ENCODE measurements around the gene TJP1. TPM values are rescaled to one million over a fixed set of nuclear protein-coding genes. Genes with fewer than 3 reads are reported as not detected.

The TJP1 gene
- total and polyA plus RNA-seq, 4 donors: 17.4 to 141 (median 71.5) TPM

DNA sequence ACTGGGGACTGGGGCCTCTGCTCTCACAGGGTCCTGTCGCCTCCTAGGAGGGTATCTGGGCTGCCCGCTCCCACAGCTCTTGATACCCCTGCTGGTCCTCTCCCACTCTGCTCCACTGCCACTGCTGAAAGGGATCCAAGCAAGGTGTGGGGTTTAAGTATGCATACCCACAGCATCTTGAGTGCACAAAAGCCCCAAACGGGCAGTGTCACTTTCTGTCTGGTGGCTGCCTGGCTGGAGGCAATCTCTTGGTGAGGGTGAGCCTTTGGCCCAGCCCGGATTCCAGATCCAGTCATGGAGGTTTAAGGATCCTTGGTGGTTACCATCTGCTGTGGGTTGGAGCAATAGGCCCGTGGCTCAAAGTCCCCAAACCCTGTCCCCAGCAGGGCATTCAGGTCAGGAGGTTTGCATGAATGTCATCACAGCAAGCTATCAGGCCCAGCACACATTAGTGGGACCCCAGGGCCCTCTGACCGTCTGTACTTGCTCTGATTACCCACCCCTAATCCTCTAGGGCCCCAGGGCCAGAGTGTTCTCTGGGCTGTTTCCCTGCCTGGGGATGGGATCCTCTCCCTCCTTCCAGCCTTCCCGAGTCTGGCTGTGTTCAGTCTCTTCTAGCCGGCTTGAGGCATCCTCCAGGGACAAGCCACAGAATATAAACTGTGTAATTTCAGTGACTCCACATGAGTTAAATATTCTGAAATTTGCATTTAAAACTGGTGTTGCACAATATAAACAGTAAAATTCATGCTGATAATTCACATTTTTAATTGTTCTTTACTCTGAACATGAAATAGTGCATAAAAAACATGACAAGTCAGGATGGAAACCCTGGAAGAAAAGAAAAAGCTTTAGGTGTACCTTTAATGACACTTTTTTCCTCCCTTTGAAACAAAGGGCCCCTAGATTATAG lies 4.9 kb upstream of the TJP1 start:
- ATAC-seq (ENCODE audit: low FRiP score): no peak

GRCh38 chr15:29825227-29825626 lies 3.0 kb upstream of the TJP1 start:
- DNase-seq (no peak), ATAC-seq (ENCODE audit: low FRiP score) (no peak)
- intact Hi-C loops (cut with DNase I): no loop called here
- Histone ChIP-seq H3K4me1 (ENCODE audit: control insufficient read depth in 1 of 2, insufficient read depth in 2 of 2, low read length in 2 of 2) (no peaks in the 10 kb centered on the region), H3K9me3 (ENCODE audit: control insufficient read depth, low read length) (no peaks in the 10 kb centered on the region), H3K27me3 (ENCODE audit: control insufficient read depth in 1 of 2, insufficient read depth in 2 of 2, low read length in 1 of 2) (no peaks in the 10 kb centered on the region), H3K36me3 (ENCODE audit: control insufficient read depth in 1 of 2, insufficient read depth in 2 of 2, low read length in 1 of 2) (no peaks in the 10 kb centered on the region), H3K27ac (ENCODE audit: low read depth in 1 of 2, low read length in 2 of 2) (no peak overlapping the region), H3K4me3 (ENCODE audit: low read length in 2 of 2) (no peak overlapping the region)
- 76 to 80% methylated on average over 3 of the region's 3 CpGs for WGBS, 2 donors

More for the DNA sequence above, 4.9 kb upstream of the TJP1 start:
- Histone ChIP-seq H3K4me1 (ENCODE audit: control insufficient read depth in 1 of 2, insufficient read depth in 2 of 2, low read length in 2 of 2) (no peaks in the 10 kb centered on the region), H3K4me3 (ENCODE audit: low read length in 2 of 2) (no peak overlapping the region), H3K9me3 (ENCODE audit: control insufficient read depth, low read length) (no peaks in the 10 kb centered on the region), H3K27ac (ENCODE audit: low read depth in 1 of 2, low read length in 2 of 2) (no peak overlapping the region), H3K36me3 (ENCODE audit: control insufficient read depth in 1 of 2, insufficient read depth in 2 of 2, low read length in 1 of 2) (no peaks in the 10 kb centered on the region), H3K27me3 (ENCODE audit: control insufficient read depth in 1 of 2, insufficient read depth in 2 of 2, low read length in 1 of 2) (no peaks in the 10 kb centered on the region)
- intact Hi-C loops (cut with DNase I): no loop called here
- WGBS, 2 donors: 83 to 85% methylated on average over 8 of the region's 8 CpGs
- no peak for DNase-seq

DNA sequence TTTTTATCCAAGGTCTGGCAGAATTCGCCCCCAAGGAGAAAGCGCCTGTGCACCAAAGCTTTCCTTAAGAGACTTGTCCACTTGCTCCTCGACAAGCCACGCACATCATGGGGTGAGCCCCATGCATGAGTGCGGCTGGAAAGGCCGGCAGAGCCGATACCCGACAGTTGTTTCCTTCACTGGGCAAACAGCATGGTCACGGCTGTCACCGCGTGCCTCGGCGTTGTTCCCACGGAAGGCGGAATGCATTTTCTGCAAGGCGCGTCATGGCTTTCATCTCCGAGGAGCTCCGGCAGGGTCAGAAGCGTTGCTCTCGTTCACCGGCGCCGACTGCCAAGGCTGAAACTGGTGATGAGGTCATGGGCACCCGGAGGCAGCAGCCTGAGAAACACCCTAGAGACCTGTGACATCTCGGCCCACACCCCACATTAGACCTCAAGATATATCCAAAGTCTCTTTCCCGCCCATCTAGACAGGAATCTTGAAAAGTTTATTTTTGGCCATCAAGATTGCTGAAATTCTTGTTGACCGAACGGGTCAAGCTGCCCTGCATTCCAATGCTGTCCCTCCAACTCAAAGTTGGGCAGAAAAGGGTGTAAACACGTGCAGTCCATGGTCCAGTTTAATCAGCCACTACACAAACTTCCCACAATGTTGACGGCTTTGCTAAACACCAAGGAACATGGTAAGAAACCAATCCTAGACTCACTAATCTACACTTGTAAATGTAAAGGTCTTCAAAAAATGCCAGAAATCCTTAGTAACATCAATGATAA lies 604 bp upstream of the TJP1 start:
- no peaks in the 10 kb centered on the region for H3K4me1 ChIP-seq (ENCODE audit: control insufficient read depth in 1 of 2, insufficient read depth in 2 of 2, low read length in 2 of 2)
- WGBS, 2 donors: 3% methylated on average over 30 to 31 of the region's 31 CpGs
- DNase-seq (peak; percentile 82 to 92), ATAC-seq (ENCODE audit: low FRiP score) (peak; percentile 84)
- peak overlapping the region; percentile 61 to 90 for H3K27ac ChIP-seq (ENCODE audit: low read depth in 1 of 2, low read length in 2 of 2)
- H3K36me3 ChIP-seq (ENCODE audit: control insufficient read depth in 1 of 2, insufficient read depth in 2 of 2, low read length in 1 of 2): no peaks in the 10 kb centered on the region
- no peaks in the 10 kb centered on the region for H3K27me3 ChIP-seq (ENCODE audit: control insufficient read depth in 1 of 2, insufficient read depth in 2 of 2, low read length in 1 of 2)
- intact Hi-C loops (cut with DNase I): loop anchor here (2.0 to 5.0 kb wide), 3 partner anchors 49 to 151 kb away; no protein-coding TSS in a partner anchor
- peak overlapping the region; percentile 91 to 93 for H3K4me3 ChIP-seq (ENCODE audit: low read length in 2 of 2)
- no peaks in the 10 kb centered on the region for H3K9me3 ChIP-seq (ENCODE audit: control insufficient read depth, low read length)

GRCh38 chr15:29821416-29822099 lies 710 bp downstream of the TJP1 start:
- no peaks in the 10 kb centered on the region for H3K36me3 ChIP-seq (ENCODE audit: control insufficient read depth in 1 of 2, insufficient read depth in 2 of 2, low read length in 1 of 2)
- no peaks in the 10 kb centered on the region for H3K9me3 ChIP-seq (ENCODE audit: control insufficient read depth, low read length)
- WGBS, 2 donors: 0 to 1% methylated on average over 35 to 79 of the region's 79 CpGs
- H3K27me3 ChIP-seq (ENCODE audit: control insufficient read depth in 1 of 2, insufficient read depth in 2 of 2, low read length in 1 of 2): no peaks in the 10 kb centered on the region
- ATAC-seq (ENCODE audit: low FRiP score) (peak; percentile 65), DNase-seq (peak; percentile 77 to 90)
- H3K4me3 ChIP-seq (ENCODE audit: low read length in 2 of 2): peak overlapping the region; percentile 91 to 93
- no peaks in the 10 kb centered on the region for H3K4me1 ChIP-seq (ENCODE audit: control insufficient read depth in 1 of 2, insufficient read depth in 2 of 2, low read length in 2 of 2)
- intact Hi-C loops (cut with DNase I): loop anchor here (2.0 to 5.0 kb wide), 3 partner anchors 51 to 149 kb away; no protein-coding TSS in a partner anchor
- H3K27ac ChIP-seq (ENCODE audit: low read depth in 1 of 2, low read length in 2 of 2): peak overlapping the region; percentile 62 to 90

GRCh38 chr15:29820394-29821154 lies 1.7 kb downstream of the TJP1 start:
- H3K27me3 ChIP-seq (ENCODE audit: control insufficient read depth in 1 of 2, insufficient read depth in 2 of 2, low read length in 1 of 2): no peaks in the 10 kb centered on the region
- peak overlapping the region; percentile 91 to 93 for H3K4me3 ChIP-seq (ENCODE audit: low read length in 2 of 2)
- H3K9me3 ChIP-seq (ENCODE audit: control insufficient read depth, low read length): no peaks in the 10 kb centered on the region
- ATAC-seq (ENCODE audit: low FRiP score) (no peak), DNase-seq (no peak)
- no peaks in the 10 kb centered on the region for H3K36me3 ChIP-seq (ENCODE audit: control insufficient read depth in 1 of 2, insufficient read depth in 2 of 2, low read length in 1 of 2)
- H3K4me1 ChIP-seq (ENCODE audit: control insufficient read depth in 1 of 2, insufficient read depth in 2 of 2, low read length in 2 of 2): peaks cover 0 to 4% of the 10 kb centered on the region in 2 donors
- intact Hi-C loops (cut with DNase I): loop anchor here (5.0 kb wide), 2 partner anchors 52 to 148 kb away; no protein-coding TSS in a partner anchor
- H3K27ac ChIP-seq (ENCODE audit: low read depth in 1 of 2, low read length in 2 of 2): no peak overlapping the region
- WGBS, 2 donors: 12 to 14% methylated on average over 9 of the region's 9 CpGs

DNA sequence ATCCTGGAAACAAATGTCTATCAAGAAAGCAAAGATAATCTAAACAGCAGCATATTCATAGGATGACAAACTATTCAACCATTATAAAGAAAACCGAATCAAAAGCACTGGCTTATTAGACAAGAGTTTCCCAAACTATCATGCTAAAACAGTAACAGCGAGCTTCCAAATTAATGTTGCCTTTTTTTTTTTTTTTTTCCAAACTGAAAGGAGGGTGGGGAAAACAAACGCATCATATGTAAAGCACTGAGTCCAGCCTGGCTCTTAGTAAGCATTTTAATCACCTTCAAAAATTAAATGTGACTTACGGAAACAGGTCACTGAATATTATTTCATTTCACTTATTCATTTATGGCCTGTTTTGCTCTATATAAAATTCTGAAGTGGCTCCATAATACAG lies 2.3 kb downstream of the TJP1 start:
- no peak for DNase-seq
- intact Hi-C loops (cut with DNase I): loop anchor here (5.0 to 10.0 kb wide), 3 partner anchors 52 to 148 kb away; no protein-coding TSS in a partner anchor
- no peak for ATAC-seq (ENCODE audit: low FRiP score)

DNA sequence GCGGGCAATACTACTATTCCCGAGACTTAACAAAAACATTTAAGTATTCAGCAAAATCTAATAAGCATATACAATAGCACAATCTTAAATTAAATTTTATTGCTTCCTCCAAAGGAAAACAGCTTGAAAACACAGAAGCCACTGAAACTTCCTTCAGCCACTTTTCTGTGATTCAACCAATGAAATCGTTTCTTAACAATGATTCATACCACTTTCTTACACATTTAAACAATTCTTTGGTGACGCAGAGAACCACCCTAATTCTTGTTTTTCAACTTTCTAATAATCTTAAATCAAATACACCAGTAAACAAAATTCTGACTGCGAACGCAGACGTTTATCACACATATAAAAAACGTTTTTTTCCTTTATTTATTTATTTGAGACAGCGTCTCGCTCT lies 4.1 kb downstream of the TJP1 start:
- H3K4me3 ChIP-seq (ENCODE audit: low read length in 2 of 2): no peak overlapping the region
- no peak for DNase-seq
- H3K9me3 ChIP-seq (ENCODE audit: control insufficient read depth, low read length): no peaks in the 10 kb centered on the region
- WGBS, 2 donors: 92 to 93% methylated on average over 10 of the region's 10 CpGs
- no peak overlapping the region for H3K27ac ChIP-seq (ENCODE audit: low read depth in 1 of 2, low read length in 2 of 2)
- no peaks in the 10 kb centered on the region for H3K36me3 ChIP-seq (ENCODE audit: control insufficient read depth in 1 of 2, insufficient read depth in 2 of 2, low read length in 1 of 2)
- H3K27me3 ChIP-seq (ENCODE audit: control insufficient read depth in 1 of 2, insufficient read depth in 2 of 2, low read length in 1 of 2): no peaks in the 10 kb centered on the region
- intact Hi-C loops (cut with DNase I): loop anchor here in 1 of 2 donors (10.0 kb wide), 1 partner anchor 107 kb away; no protein-coding TSS in a partner anchor
- ATAC-seq (ENCODE audit: low FRiP score): no peak
- peaks cover 1 to 4% of the 10 kb centered on the region in 2 donors for H3K4me1 ChIP-seq (ENCODE audit: control insufficient read depth in 1 of 2, insufficient read depth in 2 of 2, low read length in 2 of 2)

More for the DNA sequence above, 2.3 kb downstream of the TJP1 start:
- Histone ChIP-seq H3K4me3 (ENCODE audit: low read length in 2 of 2) (peak overlapping the region; percentile 91 to 93), H3K27ac (ENCODE audit: low read depth in 1 of 2, low read length in 2 of 2) (no peak overlapping the region), H3K9me3 (ENCODE audit: control insufficient read depth, low read length) (no peaks in the 10 kb centered on the region), H3K4me1 (ENCODE audit: control insufficient read depth in 1 of 2, insufficient read depth in 2 of 2, low read length in 2 of 2) (peaks cover 0 to 4% of the 10 kb centered on the region in 2 donors), H3K36me3 (ENCODE audit: control insufficient read depth in 1 of 2, insufficient read depth in 2 of 2, low read length in 1 of 2) (no peaks in the 10 kb centered on the region), H3K27me3 (ENCODE audit: control insufficient read depth in 1 of 2, insufficient read depth in 2 of 2, low read length in 1 of 2) (no peaks in the 10 kb centered on the region)
- WGBS, 2 donors: 42 to 46% methylated on average over 4 of the region's 4 CpGs
